22Rv1 (cell line): ENCODE results near the gene APOF.

Source experiments
- CTCF ChIP-seq: fragments of 450-650 bp; IDR thresholded peaks from 2 replicates; pipeline ENCODE4 v1.5.1; 2017; ENCODE audit warnings: mild to moderate bottlenecking
- ZFX ChIP-seq: fragments of 450-650 bp; IDR thresholded peaks from 2 replicates; pipeline ENCODE4 v1.6.1; 2017; ENCODE audit warnings: antibody characterized with exemption, borderline replicate concordance

- TF ChIP-seq CTCF (no peak), ZFX (no peak)
Observed at GRCh38 chr12:56336361-56337167, 26.1 kb downstream of the APOF start.
